ENCODE measurements around the gene LARGE1.

DNA sequence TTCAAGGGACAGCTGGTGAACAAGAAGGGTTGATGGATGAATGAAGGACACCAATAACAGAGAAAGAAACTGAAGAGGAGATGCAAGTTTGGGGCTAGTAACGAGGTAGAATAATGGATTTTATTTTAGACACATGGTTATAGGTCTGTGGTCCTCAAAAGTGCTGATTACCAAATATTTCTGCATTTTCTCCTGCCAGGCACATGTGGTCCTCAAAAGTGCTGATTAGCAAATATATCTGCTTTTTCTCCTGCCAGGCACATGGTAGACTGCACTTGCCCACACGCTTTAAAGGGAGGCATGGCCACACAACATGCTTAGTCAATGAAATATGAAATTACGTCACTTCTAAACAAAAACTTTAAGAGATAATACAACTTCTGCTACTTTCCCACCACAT, 489.0 kb downstream of the LARGE1 start:
- no peak for TF ChIP-seq RAD21 (IDR thresholded peaks at IDR 0.05; ENCODE audit: low read depth)
- TF ChIP-seq, protein P1, sequence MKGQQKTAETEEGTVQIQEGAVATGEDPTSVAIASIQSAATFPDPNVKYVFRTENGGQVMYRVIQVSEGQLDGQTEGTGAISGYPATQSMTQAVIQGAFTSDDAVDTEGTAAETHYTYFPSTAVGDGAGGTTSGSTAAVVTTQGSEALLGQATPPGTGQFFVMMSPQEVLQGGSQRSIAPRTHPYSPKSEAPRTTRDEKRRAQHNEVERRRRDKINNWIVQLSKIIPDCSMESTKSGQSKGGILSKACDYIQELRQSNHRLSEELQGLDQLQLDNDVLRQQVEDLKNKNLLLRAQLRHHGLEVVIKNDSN (IDR thresholded peaks at IDR 0.05): no peak
- TF ChIP-seq, protein P2, sequence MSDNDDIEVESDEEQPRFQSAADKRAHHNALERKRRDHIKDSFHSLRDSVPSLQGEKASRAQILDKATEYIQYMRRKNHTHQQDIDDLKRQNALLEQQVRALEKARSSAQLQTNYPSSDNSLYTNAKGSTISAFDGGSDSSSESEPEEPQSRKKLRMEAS (IDR thresholded peaks at IDR 0.05): no peak
- no peak for TF ChIP-seq CEBPB (IDR thresholded peaks at IDR 0.05)
- TF ChIP-seq, protein P3, sequence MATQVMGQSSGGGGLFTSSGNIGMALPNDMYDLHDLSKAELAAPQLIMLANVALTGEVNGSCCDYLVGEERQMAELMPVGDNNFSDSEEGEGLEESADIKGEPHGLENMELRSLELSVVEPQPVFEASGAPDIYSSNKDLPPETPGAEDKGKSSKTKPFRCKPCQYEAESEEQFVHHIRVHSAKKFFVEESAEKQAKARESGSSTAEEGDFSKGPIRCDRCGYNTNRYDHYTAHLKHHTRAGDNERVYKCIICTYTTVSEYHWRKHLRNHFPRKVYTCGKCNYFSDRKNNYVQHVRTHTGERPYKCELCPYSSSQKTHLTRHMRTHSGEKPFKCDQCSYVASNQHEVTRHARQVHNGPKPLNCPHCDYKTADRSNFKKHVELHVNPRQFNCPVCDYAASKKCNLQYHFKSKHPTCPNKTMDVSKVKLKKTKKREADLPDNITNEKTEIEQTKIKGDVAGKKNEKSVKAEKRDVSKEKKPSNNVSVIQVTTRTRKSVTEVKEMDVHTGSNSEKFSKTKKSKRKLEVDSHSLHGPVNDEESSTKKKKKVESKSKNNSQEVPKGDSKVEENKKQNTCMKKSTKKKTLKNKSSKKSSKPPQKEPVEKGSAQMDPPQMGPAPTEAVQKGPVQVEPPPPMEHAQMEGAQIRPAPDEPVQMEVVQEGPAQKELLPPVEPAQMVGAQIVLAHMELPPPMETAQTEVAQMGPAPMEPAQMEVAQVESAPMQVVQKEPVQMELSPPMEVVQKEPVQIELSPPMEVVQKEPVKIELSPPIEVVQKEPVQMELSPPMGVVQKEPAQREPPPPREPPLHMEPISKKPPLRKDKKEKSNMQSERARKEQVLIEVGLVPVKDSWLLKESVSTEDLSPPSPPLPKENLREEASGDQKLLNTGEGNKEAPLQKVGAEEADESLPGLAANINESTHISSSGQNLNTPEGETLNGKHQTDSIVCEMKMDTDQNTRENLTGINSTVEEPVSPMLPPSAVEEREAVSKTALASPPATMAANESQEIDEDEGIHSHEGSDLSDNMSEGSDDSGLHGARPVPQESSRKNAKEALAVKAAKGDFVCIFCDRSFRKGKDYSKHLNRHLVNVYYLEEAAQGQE (IDR thresholded peaks at IDR 0.05; ENCODE audit: low read depth): no peak
- no peak for TF ChIP-seq YY1 (IDR thresholded peaks at IDR 0.05; ENCODE audit: low read depth)
- no peak for TF ChIP-seq TCF12 (IDR thresholded peaks at IDR 0.05; ENCODE audit: low read depth)
- TF ChIP-seq EP300 (IDR thresholded peaks at IDR 0.05; ENCODE audit: borderline replicate concordance): no peak
- TF ChIP-seq NFIC (IDR thresholded peaks at IDR 0.05): no peak
- TF ChIP-seq TEAD4 (IDR thresholded peaks at IDR 0.05): no peak
